H1 (cell line): ENCODE data around the gene RNF215. TPM values are rescaled to one million over a fixed set of nuclear protein-coding genes. Genes with fewer than 3 reads are reported as not detected.
A peak's percentile ranks its signal among the peaks of the same experiment; 100 is the strongest.

Experiments
- CTCF ChIA-PET: fragments of 300-600 bp; sonication (Branson Sonifier 250); formaldehyde crosslinking; loops from one replicate; lab custom pipeline; 2021; ENCODE audit not compliant: partially characterized antibody; lab: Charles Lee
- POLR2A ChIA-PET: fragments of 300-600 bp; sonication (Branson Sonifier 250); formaldehyde crosslinking; loops from one replicate; lab custom pipeline; 2021; ENCODE audit warnings: inconsistent platforms; ENCODE audit not compliant: partially characterized antibody; lab: Charles Lee
- DNase-seq, 2 experiments: peaks; one replicate each; pipeline versions ENCODE4 v3.0.0 to v3.0.0-alpha.2; 2010 to 2022; ENCODE audit warnings: low spot score in 2 of 2, low read depth in 1 of 2, mixed read lengths in 1 of 2
- FAIRE-seq: peaks from 2 replicates; lab custom pipeline; 2011; peaks lifted over from hg19 to GRCh38; lab: Jason Lieb, UNC
- H2AFZ ChIP-seq: 2 replicates; pipeline ENCODE4 v1.8.1; 2012; ENCODE audit warnings: low read length, inconsistent platforms
- H2AK5ac ChIP-seq: 2 replicates; pipeline ENCODE4 v1.6.1; 2013; ENCODE audit warnings: low read depth, low read length
- H2BK120ac ChIP-seq: replicated peaks from 2 replicates; pipeline ENCODE3; 2013; ENCODE audit warnings: low read depth, low read length, inconsistent platforms
- H2BK12ac ChIP-seq: 2 replicates; pipeline ENCODE4 v1.6.1; 2013; ENCODE audit warnings: low read depth, low read length
- H2BK15ac ChIP-seq: 2 replicates; pipeline ENCODE4 v1.6.1; 2013; ENCODE audit warnings: low read length
- H2BK20ac ChIP-seq: 2 replicates; pipeline ENCODE4 v1.6.1; 2013; ENCODE audit warnings: low read length
- H2BK5ac ChIP-seq: 2 replicates; pipeline ENCODE4 v1.6.1; 2013; ENCODE audit warnings: low read depth, low read length
- H3K14ac ChIP-seq: 2 replicates; pipeline ENCODE4 v1.6.1; 2013; ENCODE audit warnings: inconsistent platforms; ENCODE audit not compliant: insufficient read length
- H3K18ac ChIP-seq: 2 replicates; pipeline ENCODE4 v1.6.1; 2013; ENCODE audit warnings: low read length; ENCODE audit errors: extremely low read depth
- H3K23ac ChIP-seq: 2 replicates; pipeline ENCODE4 v1.6.1; 2013; ENCODE audit warnings: inconsistent platforms; ENCODE audit not compliant: insufficient read length
- H3K23me2 ChIP-seq: 2 replicates; pipeline ENCODE4 v1.6.1; 2013; ENCODE audit warnings: low read depth, low read length
- H3K27ac ChIP-seq: 2 replicates; pipeline ENCODE4 v1.6.1; 2011; ENCODE audit warnings: low read depth, low read length, inconsistent platforms
- H3K27me3 ChIP-seq, 4 experiments: replicated peaks in 1 of 4; 1 replicate in 1 of 4; 2 replicates in 3 of 4; pipeline versions ENCODE4 v1.6.1 to v1.8.1; 2011 to 2013; ENCODE audit warnings: low read length in 3 of 4, mild to moderate bottlenecking in 3 of 4, inconsistent platforms in 2 of 4, mixed read lengths in 2 of 4, moderate library complexity in 1 of 4; ENCODE audit not compliant: control insufficient read depth in 3 of 4, insufficient read depth in 3 of 4; ENCODE audit errors: extremely low read depth in 1 of 4
- H3K36me3 ChIP-seq, 4 experiments: 2 replicates each; pipeline versions ENCODE4 v1.6.1 to v1.8.1; 2011 to 2013; ENCODE audit warnings: mild to moderate bottlenecking in 4 of 4, low read length in 3 of 4, moderate library complexity in 2 of 4, control low read depth in 1 of 4, inconsistent platforms in 1 of 4; ENCODE audit not compliant: insufficient read depth in 4 of 4, control insufficient read depth in 2 of 4
- H3K4ac ChIP-seq: replicated peaks from 2 replicates; pipeline ENCODE3; 2013; ENCODE audit warnings: low read length, low read depth, mixed read lengths, inconsistent platforms; ENCODE audit not compliant: insufficient read length
- H3K4me1 ChIP-seq, 4 experiments: replicated peaks in 1 of 4; 1 replicate in 1 of 4; 2 replicates in 3 of 4; pipeline versions ENCODE4 v1.6.1 to v1.8.1; 2011 to 2013; ENCODE audit warnings: low read length in 3 of 4, inconsistent platforms in 2 of 4, mixed read lengths in 1 of 4; ENCODE audit not compliant: insufficient read depth in 4 of 4, control insufficient read depth in 3 of 4
- H3K4me2 ChIP-seq, 2 experiments: 2 replicates each; pipeline versions ENCODE4 v1.6.1 to v1.8.1; 2011 to 2013; ENCODE audit warnings: low read depth in 2 of 2, low read length in 2 of 2, control low read depth in 1 of 2, inconsistent platforms in 1 of 2, mild to moderate bottlenecking in 1 of 2; ENCODE audit not compliant: insufficient read depth in 1 of 2
- H3K4me3 ChIP-seq, 4 experiments: fragments of 200-600, 300-600 bp in 1 of 4; sonication (generic), shearing (Covaris generic), sonication (Bioruptor Twin) in 1 of 4; 2 replicates each; pipeline versions ENCODE4 v1.5.1 to v1.8.1; 2011 to 2016; ENCODE audit warnings: low read length in 4 of 4, low read depth in 3 of 4, control low read depth in 2 of 4, inconsistent platforms in 2 of 4, mild to moderate bottlenecking in 2 of 4, mixed read lengths in 1 of 4, moderate library complexity in 1 of 4; ENCODE audit not compliant: insufficient read depth in 2 of 4; ENCODE audit errors: extremely low read depth in 1 of 4
- H3K56ac ChIP-seq: replicated peaks from 2 replicates; pipeline ENCODE3; 2013; ENCODE audit warnings: low read depth, mild to moderate bottlenecking, mixed read lengths, low read length, inconsistent platforms; ENCODE audit not compliant: insufficient read length
- H3K79me1 ChIP-seq: 2 replicates; pipeline ENCODE4 v1.6.1; 2013; ENCODE audit warnings: low read depth, low read length, control low read depth
- H3K79me2 ChIP-seq, 2 experiments: 2 replicates each; pipeline versions ENCODE4 v1.6.1 to v1.8.1; 2012 to 2013; ENCODE audit warnings: low read length in 2 of 2, mild to moderate bottlenecking in 2 of 2, inconsistent platforms in 1 of 2; ENCODE audit not compliant: insufficient read depth in 2 of 2, control insufficient read depth in 1 of 2
- H3K9ac ChIP-seq, 4 experiments: replicated peaks in 1 of 4; 1 replicate in 1 of 4; 2 replicates in 3 of 4; pipeline versions ENCODE4 v1.6.1 to v1.8.1; 2011 to 2013; ENCODE audit warnings: low read depth in 3 of 4, low read length in 3 of 4, control low read depth in 2 of 4, mild to moderate bottlenecking in 2 of 4, moderate library complexity in 2 of 4, inconsistent platforms in 1 of 4; ENCODE audit errors: extremely low read depth in 1 of 4
- H3K9me3 ChIP-seq, 2 experiments: 2 replicates each; pipeline versions ENCODE4 v1.6.1 to v1.8.1; 2012 to 2013; ENCODE audit warnings: mild to moderate bottlenecking in 2 of 2, moderate library complexity in 2 of 2, control low read depth in 1 of 2, inconsistent platforms in 1 of 2, low read depth in 1 of 2, low read length in 1 of 2, mixed read lengths in 1 of 2; ENCODE audit not compliant: insufficient read depth in 2 of 2
- H4K20me1 ChIP-seq, 2 experiments: replicated peaks in 1 of 2; 2 replicates each; pipeline versions ENCODE3 to v1.8.1; 2011 to 2013; ENCODE audit warnings: inconsistent platforms in 2 of 2, low read length in 2 of 2, mild to moderate bottlenecking in 1 of 2; ENCODE audit not compliant: insufficient read depth in 2 of 2, control insufficient read depth in 1 of 2
- H4K5ac ChIP-seq: 2 replicates; pipeline ENCODE4 v1.6.1; 2013; ENCODE audit warnings: low read length, low read depth, mixed read lengths, inconsistent platforms; ENCODE audit not compliant: insufficient read length
- H4K8ac ChIP-seq: 2 replicates; pipeline ENCODE4 v1.8.0; 2013; ENCODE audit warnings: mild to moderate bottlenecking, moderate library complexity, low read length, inconsistent platforms; ENCODE audit not compliant: insufficient read depth; ENCODE audit errors: extremely low read depth
- H4K91ac ChIP-seq: replicated peaks from 2 replicates; pipeline ENCODE3; 2013; ENCODE audit warnings: low read length, mixed read lengths, inconsistent platforms; ENCODE audit not compliant: insufficient read length
- CEBPB ChIP-seq: IDR thresholded peaks from 2 replicates; pipeline ENCODE4 v1.6.1; 2012; ENCODE audit warnings: low read depth, low read length
- WGBS, 2 experiments: shearing (Covaris generic) in 1 of 2; methylation state at CpG; one replicate each; pipeline versions ENCODE4 v1.1.6 to v1.1.7; 2013 to 2015; ENCODE audit warnings: low lambda C conversion rate in 2 of 2, mixed read lengths in 2 of 2, inconsistent platforms in 1 of 2, low coverage in 1 of 2, missing lambda C conversion rate in 1 of 2; ENCODE audit not compliant: insufficient replicate concordance in 2 of 2, insufficient coverage in 1 of 2, insufficient read length in 1 of 2; ENCODE audit errors: extremely low coverage in 1 of 2, missing lambda C conversion rate in 1 of 2; 5-methylcytosine and 5-hydroxymethylcytosine counted together
- polyA plus RNA-seq, 7 experiments: library from polyadenylated mRNA; depleted of rRNA in 3 of 7; stranded (reverse) in 5 of 7; unstranded in 2 of 7; fragments of >200 nt in 5 of 7; fragments of 200-250 nt in 2 of 7; gene quantifications; 1 replicate in 5 of 7; 2 replicates in 1 of 7; 4 replicates in 1 of 7; pipeline versions ENCODE4 v1.2.1 to v1.2.3, GENCODE V29; 2011 to 2013; ENCODE audit warnings: missing spikeins in 2 of 7, mixed read lengths in 2 of 7
- total RNA-seq: library from RNA; stranded (reverse); fragmentation: NEBNext Ultra II Directional; extraction: Animal tissue kit (Norgen Biotek cat#: 25700); gene quantifications from 2 replicates; pipeline ENCODE4 v1.2.1, GENCODE V29; 2021
- TF ChIP-seq, protein P1 (sequence below): IDR thresholded peaks from 2 replicates; pipeline ENCODE4 v1.6.1; 2012; ENCODE audit warnings: inconsistent platforms
- TF ChIP-seq, protein P2 (sequence below): IDR thresholded peaks from 2 replicates; pipeline ENCODE4 v1.6.1; 2012; ENCODE audit warnings: inconsistent platforms

RNF215 gene
- total and polyA plus RNA-seq, 2 of the 8 experiments (the other 6 are each of a cell fraction or from before 2014, with no cell fraction given), result 13.1 to 19.0 TPM

DNA sequence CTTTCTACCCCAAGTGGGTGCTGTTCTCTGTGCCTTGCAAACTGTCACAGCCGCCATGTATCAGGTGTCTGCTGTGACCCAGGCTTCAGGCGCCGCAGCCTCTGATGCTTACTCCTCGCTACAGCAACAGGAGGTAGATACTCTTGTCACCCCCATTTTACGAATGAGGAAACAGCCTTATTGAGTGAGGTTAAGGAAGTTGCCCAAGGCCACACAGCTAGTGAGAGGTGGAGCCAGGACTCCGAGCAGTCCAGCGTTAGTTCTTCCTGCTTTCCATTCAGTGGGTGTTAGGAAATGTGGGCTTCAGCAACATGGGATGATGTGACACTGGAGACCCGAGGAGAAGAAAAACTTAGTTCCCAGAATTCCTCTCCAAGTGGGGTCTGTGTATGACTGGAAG is 14.3 kb downstream of the RNF215 start:
- DNase-seq, result no peak
- Histone ChIP-seq H3K4me1 (peaks cover 0 to 2% (median 0%) of the 10 kb centered on the region in 4 experiments; a peak in 1 of 7 replicates), H3K4ac (no peak overlapping the region), H3K27ac (no peak overlapping the region), H3K79me1 (no peaks in the 10 kb centered on the region), H3K56ac (no peak overlapping the region), H3K79me2 (no peaks in the 10 kb centered on the region), H2BK15ac (no peak overlapping the region), H2AFZ (no peak overlapping the region), H2BK12ac (no peak overlapping the region), H2AK5ac (no peak overlapping the region), H3K18ac (no peak overlapping the region), H3K27me3 (no peaks in the 10 kb centered on the region; a peak in 1 of 7 replicates), H3K9ac (0 out of 7 replicates have a peak overlapping the region, but pooled peaks of 1 of the 4 experiments have one; percentile 14), H4K20me1 (peaks cover 3 to 7% of the 10 kb centered on the region in 2 experiments), H3K23me2 (no peaks in the 10 kb centered on the region), H2BK120ac (no peak overlapping the region), H2BK20ac (no peak overlapping the region), H3K4me2 (no peak overlapping the region; a peak in 1 of 4 replicates), H3K9me3 (no peaks in the 10 kb centered on the region), H4K91ac (no peak overlapping the region), H2BK5ac (peak overlapping the region; percentile 28; the same call in 1 of the 2 replicates), H3K23ac (no peak overlapping the region), H4K8ac (no peak overlapping the region), H3K4me3 (no peak overlapping the region), H3K14ac (no peak overlapping the region), H4K5ac (no peak overlapping the region), H3K36me3 (peaks cover 0 to 3% (median 2%) of the 10 kb centered on the region in 4 experiments; a peak in 1 of 8 replicates)
- ChIA-PET CTCF (interaction anchor here (0.6 to 6.3 kb wide), 4 partner anchors 10 to 84 kb away, joined by 3 to 28 read pairs (median 18); partner anchors contain the start of genes CASTOR1 and RNF215), POLR2A (interaction anchor here (0.9 to 11.8 kb wide), 11 partner anchors 9 to 118 kb away, joined by 3 to 129 read pairs (median 3); partner anchors contain the start of genes CCDC157 and SF3A1)
- WGBS, 2 experiments, result 82% methylated on average over 8 of the region's 8 CpGs; no CpG with 5 or more reads in 1 of the 2 experiments
- TF ChIP-seq, protein P1, sequence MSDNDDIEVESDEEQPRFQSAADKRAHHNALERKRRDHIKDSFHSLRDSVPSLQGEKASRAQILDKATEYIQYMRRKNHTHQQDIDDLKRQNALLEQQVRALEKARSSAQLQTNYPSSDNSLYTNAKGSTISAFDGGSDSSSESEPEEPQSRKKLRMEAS, result no peak
- no peak for TF ChIP-seq CEBPB
- TF ChIP-seq, protein P2, sequence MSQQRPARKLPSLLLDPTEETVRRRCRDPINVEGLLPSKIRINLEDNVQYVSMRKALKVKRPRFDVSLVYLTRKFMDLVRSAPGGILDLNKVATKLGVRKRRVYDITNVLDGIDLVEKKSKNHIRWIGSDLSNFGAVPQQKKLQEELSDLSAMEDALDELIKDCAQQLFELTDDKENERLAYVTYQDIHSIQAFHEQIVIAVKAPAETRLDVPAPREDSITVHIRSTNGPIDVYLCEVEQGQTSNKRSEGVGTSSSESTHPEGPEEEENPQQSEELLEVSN, result no peak
- FAIRE-seq, result no peak
